NCI-H2196 (cell line): ENCODE data around the gene CXXC1.
A peak's percentile ranks its signal among the peaks of the same experiment; 100 is the strongest.
"Not testable (repeated sequence)": the region's sequence is repeated elsewhere in the genome, so short reads cannot be mapped to it uniquely, and the experiment has no call there.

Source experiments
- DNase-seq: peaks from one replicate; lab custom pipeline; 2025; ENCODE audit not compliant: unreplicated experiment; lab: John Stamatoyannopoulos, UW

Gene CXXC1

DNA sequence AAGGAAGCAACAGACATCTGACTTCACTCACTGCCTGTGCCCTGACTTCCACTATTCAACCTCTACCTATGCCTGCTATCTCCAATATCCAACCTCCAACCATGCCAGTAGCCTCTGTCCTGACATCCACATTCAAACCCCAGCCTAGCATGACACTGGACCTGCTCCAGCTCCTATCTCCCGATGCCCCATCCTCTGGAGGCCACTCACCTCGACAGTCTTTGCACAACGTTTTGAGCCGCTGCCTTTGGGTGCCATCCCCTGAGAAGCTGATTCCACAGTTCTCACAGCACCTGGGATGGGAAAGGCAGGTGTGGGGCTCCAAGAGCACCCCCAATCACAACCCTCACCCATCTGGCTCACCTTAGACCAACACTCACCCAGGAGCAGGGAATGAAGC lies 11.0 kb downstream of the CXXC1 start:
- DNase-seq, result no peak

DNA sequence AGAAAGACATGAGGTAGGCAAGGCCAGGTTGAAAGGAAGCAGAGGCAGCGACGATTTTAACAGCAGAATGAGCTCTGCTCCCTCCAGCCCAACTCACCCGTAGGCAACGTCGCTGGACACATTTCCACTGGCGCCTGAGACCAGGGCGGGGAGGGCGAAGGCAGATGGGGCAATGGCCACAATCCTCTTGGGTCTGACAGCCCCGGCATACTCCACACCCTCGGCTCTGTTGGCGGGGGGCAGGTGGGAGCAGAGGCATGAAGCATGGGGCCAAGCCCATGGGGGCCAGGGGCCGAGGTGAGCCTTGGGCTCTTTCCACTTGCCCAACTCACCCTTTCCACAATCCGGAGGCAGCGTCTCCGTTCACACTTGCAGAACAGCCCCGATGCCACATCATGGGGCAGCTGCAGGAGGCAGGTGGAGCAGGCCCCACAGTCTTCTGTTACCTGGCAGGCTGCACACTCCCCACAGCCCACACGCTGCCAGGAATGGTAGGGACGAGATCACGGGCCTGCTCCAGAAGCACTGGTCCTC lies 11.9 kb downstream of the CXXC1 start:
- DNase-seq, result no peak

DNA sequence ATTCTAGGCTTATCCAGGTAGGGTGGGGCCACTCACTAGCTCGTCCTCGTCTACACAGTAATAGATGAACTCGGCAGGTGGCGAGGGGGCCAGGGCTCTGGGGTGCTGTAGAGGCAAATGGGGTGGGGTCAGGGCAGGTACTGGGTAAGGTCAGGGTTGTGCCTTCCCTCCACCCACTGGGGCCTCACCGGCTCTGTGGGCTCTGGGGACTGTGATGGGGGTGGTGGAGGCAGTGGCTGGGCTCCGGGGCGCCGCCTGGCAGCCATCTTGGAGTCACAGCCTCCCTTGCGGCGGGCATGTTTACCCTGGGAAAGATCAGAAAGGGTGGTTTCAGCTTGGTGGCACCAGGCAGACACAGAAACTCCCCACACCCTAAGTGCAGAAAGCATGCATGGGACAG lies 12.6 kb downstream of the CXXC1 start:
- DNase-seq, result no peak

DNA sequence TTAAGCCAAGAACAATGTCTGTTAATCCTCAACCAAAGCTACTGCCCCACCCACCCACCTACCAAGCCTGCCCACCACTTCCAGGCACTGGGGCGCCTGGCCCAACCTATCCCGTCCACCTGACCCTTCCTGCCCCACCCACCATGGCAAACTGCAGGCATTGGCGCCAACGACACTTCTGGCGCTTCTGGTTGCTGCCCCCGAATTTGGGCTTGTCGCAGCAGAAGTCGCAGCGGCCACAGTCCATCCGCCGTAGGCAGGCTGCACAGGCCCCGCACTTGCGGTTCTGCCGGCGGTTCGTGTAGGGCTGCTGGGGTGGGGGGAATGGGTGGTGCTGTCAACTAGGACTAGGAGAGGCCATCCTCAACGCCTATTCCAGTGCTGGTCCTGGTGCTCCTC lies 13.4 kb downstream of the CXXC1 start:
- no peak for DNase-seq

DNA sequence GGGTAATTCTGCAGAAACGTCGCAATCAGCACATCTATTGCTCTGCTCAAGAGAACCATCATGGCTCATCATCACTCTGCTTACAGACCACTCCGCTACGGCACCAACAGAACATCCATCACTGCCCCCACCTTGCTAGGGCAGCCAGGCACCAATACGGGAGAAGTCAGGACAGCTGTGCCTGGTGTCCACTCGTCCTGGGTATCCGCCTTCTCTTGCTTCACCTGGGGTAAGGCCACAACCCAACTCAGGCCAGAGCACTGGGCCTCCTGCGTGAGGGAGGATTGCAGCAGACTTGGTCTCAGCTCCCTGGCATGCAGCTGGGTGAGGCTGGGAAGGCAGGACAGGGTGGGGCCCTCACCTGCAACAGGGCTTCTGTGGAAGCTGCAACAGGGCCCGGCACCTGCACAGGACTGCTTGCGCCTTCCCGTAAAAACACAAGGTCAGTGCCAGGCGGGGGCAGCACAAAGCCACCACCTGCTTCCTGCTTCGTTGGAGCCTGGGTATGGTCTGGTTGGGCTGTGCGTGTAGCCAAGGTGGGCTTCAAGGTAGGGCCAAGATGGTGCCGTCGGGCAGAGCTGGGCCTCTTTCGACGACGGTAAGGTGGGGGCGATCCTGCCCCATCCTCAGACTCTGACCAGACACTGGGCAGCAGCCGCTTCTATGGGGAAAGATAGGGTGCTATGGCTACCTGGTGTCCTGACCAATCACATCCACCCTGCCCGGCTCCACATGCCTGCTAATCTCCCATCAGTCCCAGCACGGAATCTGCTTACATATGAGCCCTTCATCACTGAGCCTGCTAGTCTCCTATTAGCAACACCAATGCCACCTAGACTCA lies 14.1 kb downstream of the CXXC1 start:
- no peak for DNase-seq

DNA sequence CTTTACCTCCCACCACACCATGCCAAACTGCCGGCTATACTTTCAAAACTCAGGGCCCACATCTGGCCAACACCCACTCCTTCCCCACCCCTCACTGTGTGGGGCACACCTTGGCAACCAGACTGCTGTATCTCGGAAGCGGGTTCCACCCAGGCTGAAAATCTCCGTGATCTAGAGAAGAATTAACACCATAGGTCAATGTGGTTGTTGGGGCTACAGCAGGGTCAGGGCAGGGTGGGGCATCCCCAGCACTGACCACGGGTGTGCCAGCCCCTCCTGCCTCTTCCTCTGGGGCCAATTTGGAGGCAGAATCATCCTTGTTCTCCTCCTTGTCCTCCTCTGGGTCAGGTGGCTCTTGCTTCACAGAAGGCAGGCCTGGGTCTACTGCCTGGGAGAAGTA lies 14.9 kb downstream of the CXXC1 start:
- no peak for DNase-seq

DNA sequence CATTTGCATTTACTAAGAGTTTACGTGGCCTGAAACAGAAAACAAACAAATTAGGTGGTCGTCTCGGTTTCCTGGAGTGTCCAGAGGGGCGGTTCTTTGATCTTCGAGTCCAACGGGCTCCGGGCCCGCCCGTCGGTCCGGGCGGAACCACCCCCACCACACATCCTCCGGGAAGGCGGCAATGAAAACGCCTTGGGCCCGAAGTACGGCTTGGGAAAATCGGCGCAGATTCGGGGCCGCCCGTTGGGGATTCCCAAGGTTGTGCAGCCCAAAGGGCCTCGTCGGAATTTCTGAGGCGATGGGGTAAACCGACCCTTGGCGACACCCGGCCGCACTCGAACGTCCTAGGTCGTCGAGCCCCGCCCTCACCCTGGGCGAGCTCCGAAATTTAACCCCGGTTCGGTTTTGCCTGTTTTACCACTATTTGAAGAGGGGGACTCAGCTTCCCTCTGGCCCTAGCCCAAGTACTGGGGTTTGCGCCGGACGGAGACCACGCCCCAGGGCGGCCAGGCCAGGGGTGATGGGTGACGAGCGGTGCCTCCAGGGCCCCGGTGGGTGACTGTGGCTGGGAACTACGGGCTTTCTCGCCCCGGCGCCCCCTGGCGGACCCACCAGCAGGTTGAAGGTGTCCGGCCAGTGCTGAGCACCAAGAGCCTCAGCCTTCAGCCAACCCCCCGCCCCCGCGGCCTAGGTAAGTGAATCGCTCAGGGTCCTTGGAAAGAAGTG lies 19.3 kb downstream of the CXXC1 start:
- DNase-seq, result no peak

DNA sequence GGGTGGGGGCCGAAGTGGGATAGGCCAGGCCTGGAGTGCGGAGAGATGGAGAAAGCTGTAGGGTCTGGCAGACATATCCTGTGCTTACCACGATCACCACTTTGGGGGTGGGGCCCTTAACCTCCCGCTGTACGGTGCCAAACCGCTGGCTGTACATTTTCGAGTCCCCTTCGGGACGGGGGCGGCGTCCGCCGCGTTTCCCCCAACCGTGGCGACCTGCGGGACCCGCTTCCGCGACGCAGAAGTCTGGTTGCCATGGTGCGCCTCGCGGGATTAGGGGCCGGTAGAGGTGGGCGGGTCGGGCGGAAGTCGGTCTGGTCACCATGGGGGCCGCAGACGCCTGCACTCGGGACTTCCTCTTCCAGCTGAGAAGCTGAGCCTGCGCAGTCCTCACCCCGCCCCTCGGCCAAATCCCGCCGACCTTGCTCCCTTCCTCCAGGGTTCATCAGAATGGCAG lies 21.2 kb downstream of the CXXC1 start, which contains the start of gene CFAP53:
Gene CFAP53, minus strand, starts transcription at position 248 of the 457 bp plus-strand sequence. Its CDS starts 91 bp downstream, at position 157.
- peak; percentile 86 for DNase-seq

DNA sequence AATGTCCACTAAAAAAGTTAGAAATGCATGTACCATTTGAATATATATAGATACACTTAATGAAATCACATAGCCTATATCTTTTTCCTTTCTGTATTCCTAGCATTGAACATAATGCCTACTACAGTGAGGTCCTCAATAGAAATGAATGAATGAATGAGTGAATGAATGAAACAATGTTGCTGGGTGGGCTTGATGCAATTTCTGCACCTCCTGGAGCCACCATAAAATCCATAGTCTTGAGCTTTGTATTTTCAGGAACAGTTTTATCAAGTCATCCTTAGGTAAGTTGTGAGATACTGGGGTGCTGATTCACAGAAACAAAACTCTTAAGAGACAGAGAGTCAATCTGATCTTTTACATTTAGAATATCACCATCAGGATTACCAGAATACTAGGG lies 24.5 kb downstream of the CXXC1 start:
- no peak for DNase-seq

DNA sequence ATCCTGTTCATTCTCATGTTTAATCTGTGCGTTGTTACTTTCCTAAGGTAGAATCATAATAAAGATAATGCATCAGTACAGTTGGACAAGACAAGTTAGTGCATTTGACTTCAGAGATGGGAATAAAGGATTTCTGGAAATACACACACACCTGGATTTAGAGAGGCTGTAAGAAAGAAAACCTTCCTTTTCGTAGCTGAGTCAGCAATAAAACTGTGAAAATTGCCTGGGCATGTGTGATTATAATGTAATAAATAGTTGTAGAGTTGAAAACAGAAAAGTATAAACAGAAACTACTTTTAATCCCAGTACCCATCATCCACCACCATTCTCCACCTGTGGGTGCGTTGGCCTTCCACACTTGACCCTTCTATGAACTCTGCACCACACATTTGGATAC lies 36.6 kb downstream of the CXXC1 start:
- no peak for DNase-seq

DNA sequence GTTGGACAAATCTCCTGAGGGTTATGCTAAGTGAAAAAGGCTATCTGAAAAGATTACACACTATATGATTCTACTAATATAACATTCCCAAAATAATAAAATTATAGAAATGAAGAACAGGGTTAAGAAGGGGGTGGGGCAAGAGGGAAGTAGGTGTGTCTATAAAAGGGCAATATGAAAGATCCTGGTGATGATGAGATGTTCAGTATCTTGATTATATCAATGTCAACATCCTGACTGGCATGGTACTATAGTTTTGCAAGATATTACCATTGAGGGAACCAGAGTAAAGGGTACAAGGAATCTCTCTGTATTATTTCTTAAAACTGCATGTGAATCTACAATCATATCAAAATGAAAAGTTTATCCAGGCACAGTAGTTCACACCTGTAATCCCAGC lies 37.9 kb downstream of the CXXC1 start:
- DNase-seq, result no peak

DNA sequence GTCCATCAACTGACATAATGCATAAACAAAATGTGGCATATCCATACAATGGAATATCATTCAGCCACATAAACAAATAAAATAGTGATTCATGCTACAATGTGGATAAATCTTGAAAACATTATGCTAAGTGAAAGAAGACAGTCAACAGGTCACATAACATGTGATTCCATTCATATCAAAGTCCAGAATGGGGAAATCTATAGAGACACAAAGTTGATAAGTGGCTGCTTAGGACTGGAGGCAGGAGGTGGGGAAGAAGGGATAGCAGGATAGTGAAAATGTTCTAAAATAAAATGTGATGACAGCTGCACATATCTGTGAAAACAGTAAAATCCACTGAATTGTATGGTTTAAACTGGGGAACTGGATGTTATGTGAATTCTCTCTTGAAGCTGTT lies 39.9 kb downstream of the CXXC1 start:
- DNase-seq, result no peak

DNA sequence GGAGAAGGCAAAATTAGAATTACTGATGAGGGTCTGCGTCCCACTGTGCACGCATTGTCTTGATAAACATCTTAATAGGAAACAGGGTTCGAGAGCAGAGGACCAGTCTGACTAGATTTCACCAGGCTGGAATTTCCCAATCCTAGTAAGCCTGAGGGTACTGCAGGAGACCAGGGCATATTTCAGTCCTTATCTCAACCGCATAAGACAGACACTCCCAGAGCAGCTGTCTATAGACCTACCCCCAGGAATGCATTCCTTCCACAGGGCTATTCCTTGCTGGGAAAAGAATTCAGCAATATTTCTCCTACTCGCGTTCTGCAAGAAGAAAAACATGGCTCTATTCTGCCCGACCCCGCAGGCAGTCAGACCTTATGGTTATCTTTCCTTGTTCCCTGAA lies 45.7 kb downstream of the CXXC1 start:
- DNase-seq, result not testable (repeated sequence)

DNA sequence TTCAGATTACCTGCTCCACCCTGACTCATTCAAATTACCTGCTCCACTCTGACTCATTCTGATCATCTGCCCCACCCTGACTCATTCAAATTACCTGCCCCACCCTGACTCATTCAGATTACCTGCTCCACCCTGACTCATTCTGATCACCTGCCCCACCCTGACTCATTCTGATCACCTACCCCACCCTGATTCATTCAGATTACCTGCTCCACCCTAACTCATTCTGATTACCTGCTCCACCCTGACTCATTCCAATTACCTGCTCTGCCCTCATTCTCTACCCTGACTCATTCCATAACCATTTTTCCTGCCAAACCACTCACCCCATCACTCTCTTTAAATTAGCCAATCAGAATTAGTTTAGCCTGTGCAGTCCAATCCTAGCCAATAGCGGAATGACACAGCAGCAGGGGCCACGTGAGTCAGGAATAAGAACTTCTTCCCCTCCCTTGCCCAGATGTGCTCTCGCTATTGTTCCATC lies 47.4 kb downstream of the CXXC1 start:
- DNase-seq, result no peak

DNA sequence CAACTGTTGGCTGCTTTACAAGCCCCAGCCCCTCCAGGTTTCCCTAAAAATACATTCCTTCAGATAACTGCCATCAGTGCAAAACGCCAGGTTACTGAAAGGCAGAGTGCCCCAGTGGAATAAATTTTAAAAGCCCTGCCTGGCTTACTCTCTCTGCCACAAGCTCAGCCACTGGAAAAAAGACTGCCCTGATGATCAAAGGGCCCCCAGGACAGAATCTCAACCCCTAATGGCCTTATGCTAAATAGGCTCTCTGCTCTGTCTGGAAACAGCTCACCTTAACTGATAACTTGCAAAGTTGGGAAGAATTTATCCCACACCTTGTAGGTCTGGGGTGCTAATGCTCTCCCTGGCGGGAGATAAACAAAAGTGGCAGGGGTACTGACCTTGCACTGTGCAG lies 55.1 kb downstream of the CXXC1 start:
- no peak for DNase-seq
